Stimulated activated CD8-positive, alpha-beta memory T cell treated with anti-CD3 and anti-CD28 coated beads, Interleukin-2, amount 100 ng/mL, for 48 hours (primary cell): ENCODE data around the gene CPSF7.
"Not testable (repeated sequence)": the region's sequence is repeated elsewhere in the genome, so short reads cannot be mapped to it uniquely, and the experiment has no call there.

Experiments used
- DNase-seq, 2 donors: peaks; one replicate each; pipeline ENCODE4 v3.0.0-alpha.2; 2020; ENCODE audit warnings: low read depth in 2 of 2

Gene CPSF7

GRCh38 chr11:61439615-61440014, 9.8 kb upstream of the CPSF7 start:
- no peak for DNase-seq

DNA sequence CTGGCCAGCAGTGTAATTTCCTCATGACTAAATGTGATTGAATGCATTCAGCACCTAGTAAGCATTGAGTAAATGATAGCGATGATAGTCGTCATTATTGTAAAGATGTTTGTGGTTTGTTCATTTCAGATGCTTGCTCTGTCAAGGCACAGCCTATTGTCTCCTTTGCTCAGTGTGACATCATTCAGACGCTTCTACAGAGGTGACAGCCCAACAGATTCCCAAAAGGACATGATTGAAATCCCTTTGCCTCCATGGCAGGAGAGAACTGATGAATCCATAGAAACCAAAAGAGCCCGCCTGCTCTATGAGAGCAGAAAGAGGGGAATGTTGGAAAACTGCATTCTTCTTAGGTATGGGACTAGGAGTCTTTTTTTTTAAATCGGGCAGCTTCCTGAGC, 7.7 kb upstream of the CPSF7 start:
- DNase-seq, result no peak

- DNase-seq, result not testable (repeated sequence)
Observed at GRCh38 chr11:61430839-61431238, 1.1 kb upstream of the CPSF7 start.

DNA sequence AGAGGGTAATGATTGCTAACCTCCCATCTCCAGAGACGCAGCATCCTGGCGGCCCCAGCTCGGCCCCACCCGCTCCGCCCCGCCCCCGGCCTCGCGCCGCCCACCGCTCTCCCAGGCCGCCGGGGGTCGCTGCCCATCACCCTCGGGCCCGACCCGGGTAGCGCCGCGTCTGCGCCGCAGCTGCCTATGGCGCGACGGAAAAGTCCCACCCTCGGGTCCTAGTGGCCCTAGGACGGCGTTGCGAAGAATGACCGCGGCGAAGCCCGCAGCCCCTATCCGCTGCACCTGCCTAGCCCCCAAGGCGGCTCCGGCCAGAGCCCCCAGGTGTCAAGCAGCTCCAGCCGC, 457 bp downstream of the CPSF7 start:
- DNase-seq, result peak; percentile 67 to 68

- DNase-seq, result no peak
Observed at GRCh38 chr11:61425367-61426131, 4.2 kb downstream of the CPSF7 start.

DNA sequence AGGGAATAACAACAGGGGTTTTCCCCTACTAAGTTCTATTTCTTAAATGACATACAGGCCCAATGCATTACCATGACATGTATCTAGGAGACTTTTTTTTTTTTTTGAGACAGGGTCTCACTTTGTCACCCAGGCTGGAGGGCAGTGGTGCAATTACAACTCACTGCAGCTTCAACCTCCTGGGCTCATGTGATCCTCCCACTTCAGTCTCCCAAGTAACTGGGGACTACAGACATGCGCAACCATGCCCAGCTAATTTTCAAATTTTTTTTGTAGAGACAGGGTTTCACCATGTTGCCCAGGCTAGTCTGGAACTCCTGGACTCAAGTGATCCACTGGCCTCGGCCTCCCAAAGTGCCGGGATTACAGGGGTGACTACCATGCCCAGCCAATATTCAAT, 7.5 kb downstream of the CPSF7 start:
- no peak for DNase-seq

GRCh38 chr11:61418136-61418535, 11.6 kb downstream of the CPSF7 start:
- DNase-seq, result no peak

GRCh38 chr11:61417670-61418069, 12.1 kb downstream of the CPSF7 start:
- no peak for DNase-seq

- DNase-seq, result no peak
Observed at GRCh38 chr11:61416941-61417340, 12.8 kb downstream of the CPSF7 start.

DNA sequence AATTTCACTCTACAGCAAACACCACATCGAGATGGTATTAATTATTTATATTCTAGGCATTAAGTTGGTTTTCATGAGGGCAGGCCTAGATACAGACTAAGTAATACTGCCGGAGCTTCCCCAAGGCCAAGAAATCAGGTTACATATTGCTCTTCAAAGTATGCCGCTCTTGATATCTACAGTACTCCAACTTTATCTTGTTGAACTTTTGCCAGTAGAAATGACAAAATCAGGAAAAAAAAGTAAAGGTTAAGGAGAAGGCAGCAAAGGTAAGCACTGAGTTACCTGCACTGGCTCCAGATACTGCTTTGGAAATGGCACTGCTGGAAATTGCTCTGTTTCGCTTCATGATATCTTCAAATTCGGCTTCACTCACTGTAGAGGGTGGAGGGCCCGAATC, 14.4 kb downstream of the CPSF7 start:
- DNase-seq, result no peak

GRCh38 chr11:61414547-61414946, 15.2 kb downstream of the CPSF7 start:
- DNase-seq, result no peak

- DNase-seq, result no peak
Observed at GRCh38 chr11:61413496-61413895, 16.3 kb downstream of the CPSF7 start.

DNA sequence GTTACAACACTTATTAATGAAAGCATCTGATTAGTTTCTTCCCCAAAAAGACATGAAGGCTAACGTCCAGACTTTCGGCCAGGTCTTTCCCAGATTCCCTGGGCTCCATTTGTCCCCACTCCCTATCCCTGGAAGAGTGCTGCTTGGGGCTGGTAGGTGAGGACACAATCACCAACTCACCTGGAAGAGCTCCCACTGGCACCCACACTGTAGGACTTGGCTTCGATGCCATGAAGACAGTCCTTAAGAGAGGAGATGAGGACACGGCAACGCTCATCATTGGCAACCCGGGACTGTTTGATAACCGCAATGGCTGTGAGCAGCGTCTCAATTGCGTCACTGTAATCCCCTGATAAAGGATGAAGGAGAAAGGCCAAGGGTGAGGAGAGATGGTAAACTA, 18.2 kb downstream of the CPSF7 start:
- no peak for DNase-seq

DNA sequence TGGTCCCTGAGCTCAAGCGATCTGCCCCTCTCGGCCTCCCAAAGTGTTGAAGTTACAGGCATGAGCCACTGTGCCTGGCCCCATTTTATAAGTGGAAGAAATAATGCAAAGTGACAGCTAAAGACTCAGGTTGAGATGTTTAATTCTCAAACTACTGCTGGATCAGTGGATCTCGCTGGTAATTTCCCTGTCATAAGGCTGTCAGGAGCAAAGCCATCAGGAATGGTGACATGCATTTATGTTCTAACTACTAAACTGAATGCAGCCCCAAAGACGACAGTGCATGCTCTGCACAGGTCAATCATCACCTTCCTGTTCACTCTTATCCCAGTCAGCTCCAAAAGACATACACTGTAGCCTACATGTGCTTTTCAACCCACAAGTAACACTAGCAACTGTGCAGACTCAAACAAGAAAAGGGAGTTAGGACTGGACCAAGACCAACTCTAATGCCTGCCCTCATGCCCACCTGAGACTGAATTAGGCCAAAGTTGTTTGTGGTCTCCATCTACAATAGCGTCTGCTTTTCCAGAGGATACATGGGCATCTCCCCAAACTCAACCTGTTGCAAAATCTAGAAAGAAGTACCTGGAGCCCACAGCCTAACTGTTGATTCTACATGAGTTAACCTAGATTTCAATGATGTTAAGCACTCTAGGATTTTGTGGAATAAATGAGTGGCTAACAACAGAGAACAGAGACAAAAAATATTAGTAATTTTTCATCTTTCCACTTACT, 22.6 kb downstream of the CPSF7 start:
- no peak for DNase-seq

DNA sequence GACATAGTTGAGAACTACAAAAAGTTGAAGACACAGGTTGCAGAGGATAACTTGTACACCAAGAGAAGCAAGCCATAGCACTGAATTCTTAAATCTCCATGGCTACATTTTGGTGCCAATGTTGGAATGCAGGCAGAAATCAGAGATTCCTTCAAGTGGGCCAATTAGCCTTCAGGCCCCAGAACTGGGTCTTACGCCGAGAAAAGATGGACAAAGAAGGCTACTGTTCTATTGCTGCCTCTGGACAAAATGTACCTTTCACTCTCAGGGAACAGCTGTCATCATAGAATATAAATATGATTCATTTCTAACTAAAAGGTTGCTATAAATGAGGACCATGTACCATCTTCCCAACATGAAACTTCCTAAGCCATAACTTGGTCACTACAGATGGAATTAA, 23.7 kb downstream of the CPSF7 start:
- no peak for DNase-seq

DNA sequence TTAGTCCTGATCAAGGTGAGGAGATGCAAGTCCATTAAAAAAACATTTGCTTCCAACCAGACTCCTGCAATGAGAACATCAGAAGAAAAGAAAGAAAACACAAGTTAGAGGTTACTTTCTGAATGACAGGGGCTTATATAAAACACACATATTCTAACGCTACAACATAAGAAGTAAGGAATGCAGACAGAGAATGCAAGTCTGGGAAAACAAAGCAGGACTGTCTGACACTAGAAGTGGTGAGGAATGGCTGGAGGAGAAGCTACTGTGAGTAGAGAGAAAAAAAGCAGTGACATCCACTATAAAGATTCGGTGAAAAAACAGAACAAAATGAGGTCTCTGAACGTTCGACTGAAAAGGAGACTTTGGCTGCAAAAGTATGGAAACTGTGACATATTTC, 25.1 kb downstream of the CPSF7 start:
- no peak for DNase-seq

- no peak for DNase-seq
Observed at GRCh38 chr11:61404103-61404502, 25.7 kb downstream of the CPSF7 start.

GRCh38 chr11:61403658-61404057, 26.1 kb downstream of the CPSF7 start:
- no peak for DNase-seq

DNA sequence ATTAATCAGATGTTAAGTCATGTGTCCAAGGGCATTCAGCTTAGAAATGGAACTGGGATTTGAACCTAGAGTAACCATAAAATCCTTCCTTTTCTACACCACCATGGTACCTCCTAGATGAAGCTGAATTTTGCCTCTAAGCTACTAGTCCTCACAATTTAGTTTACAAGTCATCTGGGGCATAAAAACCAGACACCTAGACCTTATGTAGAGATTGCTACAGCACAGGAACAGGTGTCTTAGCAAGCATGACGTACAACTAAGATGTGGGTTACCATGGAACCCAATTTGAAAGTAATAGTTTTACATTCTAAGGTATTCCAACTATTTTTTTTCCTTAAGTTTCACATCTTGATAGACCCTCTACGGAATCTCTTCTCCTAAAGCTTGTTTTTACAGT, 28.2 kb downstream of the CPSF7 start:
- DNase-seq, result no peak

GRCh38 chr11:61401173-61401572, 28.6 kb downstream of the CPSF7 start:
- no peak for DNase-seq

DNA sequence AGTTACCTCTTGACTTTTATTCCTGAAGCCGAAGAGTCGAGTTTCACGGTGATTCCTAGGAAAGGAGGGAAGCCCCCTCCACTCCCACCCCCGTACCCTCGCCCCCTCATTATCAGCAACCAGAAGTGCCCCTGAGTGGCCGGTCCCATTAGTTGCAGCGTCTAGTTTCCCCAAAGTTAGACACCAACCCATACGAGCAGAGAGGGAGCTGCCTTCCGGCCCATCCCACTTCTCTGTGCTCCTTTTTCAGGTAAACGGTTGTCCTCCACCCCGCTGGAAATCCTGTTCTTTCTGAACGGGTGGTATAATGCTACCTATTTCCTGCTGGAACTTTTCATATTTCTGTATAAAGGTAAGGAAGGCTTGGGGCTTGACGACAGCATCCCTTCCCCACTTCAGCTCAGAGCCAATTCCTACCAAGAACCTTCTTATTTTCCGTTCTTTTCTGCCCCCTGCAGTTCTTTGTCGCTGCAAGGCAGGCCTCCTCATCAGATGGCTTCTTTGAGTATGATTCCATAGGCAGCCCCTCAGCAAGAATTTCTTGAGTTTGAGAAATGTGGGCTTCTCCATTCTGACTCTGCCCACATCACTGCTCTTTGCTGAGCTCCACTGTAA, 36.7 kb downstream of the CPSF7 start:
- DNase-seq, result no peak

GRCh38 chr11:61390161-61390560, 39.6 kb downstream of the CPSF7 start:
- no peak for DNase-seq
